Measurements from ENCODE around the gene FAM167B.

Gene FAM167B

DNA sequence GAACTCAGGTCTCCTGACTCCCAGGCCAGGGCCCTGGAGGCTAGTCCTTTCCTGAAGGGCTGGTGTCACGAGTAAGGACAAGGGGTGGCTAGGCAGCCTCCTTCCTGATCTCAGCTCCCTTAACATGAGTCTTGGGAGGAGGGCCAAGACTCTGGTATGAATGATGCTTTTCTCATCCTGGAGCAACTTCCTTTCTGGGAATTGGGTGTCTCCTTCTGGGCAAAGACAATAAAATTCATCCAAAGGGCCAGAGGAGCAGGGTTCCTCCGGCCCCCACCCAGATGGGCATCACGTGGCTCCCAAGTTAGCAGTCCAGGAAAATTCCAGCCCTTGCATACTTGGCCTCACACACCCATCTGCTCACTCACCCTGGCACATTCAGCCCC is at the start of gene FAM167B:
Gene FAM167B, plus strand, starts transcription at position 335 of the 386 bp plus-strand sequence. CDS start 200 bp downstream, outside the sequence.
- DNase-seq = no peak

DNA sequence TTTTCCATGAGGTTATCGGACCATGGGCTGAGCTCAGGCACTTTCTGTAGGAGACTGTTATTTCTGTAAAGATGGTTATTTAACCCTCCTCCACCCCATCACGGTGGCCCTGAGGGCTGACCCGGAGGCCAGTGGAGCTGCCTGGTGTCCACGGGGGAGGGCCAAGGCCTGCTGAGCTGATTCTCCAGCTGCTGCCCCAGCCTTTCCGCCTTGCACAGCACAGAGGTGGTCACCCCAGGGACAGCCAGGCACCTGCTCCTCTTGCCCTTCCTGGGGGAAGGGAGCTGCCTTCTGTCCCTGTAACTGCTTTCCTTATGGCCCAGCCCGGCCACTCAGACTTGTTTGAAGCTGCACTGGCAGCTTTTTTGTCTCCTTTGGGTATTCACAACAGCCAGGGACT is 49.2 kb upstream of the FAM167B start:
- no peak for DNase-seq

DNA sequence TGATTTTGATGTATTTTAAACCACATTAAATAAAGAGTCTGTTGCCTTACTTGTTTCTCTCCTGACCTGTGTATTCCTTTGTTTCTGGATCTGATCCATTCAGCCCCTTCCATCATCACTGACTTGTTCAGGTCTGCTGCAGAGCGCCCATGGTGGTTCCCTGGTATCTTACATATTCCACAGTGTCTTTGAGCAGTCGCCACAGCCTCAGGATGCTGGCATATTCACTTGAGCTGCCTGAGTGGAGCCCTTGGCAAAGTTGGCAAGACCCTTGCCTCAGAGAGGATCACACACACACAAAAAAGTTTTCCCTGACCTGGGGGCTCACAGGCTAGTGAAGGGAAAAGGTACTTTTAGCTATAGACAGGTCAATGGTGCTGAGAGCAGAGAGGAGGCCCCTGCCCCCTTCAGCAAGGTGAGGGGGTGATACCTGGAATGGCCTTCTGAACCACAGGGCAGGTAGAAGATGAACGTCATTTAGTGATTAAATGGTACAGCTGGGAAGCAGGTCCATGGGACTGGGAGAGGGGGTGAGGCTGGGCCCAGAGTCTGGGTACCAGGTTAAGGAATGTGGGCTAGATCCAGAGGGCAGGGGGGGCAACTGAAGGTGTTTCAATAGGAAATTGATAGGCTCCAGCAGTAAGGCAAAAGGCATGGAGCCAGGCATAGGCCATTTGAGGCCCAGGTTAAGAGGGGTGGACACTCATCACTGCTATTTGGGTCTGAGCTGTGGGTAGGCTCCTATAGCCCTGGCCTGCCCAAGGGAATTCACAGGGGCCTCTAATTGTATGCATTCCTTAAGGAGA is 48.6 kb upstream of the FAM167B start:
- DNase-seq = no peak

DNA sequence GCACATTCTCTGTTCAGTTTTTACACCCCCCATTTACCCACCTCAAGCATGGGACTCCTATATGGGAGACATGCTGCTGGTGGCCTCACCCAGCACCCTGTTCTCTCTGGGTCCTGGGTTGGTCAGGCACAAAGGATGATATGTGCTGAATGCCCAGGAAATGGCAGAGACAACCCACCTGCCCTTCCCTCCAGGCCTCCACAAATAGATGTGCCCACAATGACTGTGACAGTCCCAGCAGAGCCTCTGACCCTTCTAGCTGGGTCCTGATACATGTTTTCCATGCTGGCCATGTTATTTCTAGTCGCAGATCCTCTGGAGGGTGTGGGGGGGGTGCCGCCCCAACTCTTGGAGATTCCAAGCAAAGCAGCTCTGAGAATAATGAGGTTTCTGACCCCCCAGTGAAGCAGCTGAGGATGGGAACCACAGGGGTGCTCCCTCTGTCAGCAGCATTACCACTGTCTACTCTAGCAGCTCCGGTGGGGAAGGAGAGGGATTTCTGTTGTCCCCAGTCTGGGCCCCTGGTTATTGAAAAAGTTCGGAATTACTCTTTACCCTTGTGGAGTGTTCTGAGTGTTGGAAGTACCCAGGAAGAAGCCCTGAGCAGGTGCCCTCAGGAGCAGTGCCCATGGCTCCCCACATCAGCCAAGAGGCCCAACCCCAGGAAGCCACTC is 47.8 kb upstream of the FAM167B start:
- DNase-seq = no peak

DNA sequence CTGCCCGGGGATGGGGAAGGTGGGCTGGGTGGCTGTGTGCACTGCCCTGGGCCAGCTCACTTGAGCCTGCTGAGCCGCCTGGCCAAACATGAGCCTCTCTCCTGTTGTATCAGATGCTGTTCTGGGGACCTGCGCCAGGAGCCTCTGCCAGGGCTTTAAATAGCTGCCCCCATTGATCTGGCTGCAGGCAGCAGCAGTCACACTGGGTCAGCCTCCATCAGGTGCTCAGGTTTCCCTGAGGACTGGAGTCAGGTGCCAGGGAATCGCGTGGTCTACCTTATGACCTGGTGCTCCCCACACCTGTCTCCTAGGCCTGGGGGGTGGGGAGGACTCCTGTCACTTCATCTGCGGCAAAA is 47.3 kb upstream of the FAM167B start:
- DNase-seq = no peak

DNA sequence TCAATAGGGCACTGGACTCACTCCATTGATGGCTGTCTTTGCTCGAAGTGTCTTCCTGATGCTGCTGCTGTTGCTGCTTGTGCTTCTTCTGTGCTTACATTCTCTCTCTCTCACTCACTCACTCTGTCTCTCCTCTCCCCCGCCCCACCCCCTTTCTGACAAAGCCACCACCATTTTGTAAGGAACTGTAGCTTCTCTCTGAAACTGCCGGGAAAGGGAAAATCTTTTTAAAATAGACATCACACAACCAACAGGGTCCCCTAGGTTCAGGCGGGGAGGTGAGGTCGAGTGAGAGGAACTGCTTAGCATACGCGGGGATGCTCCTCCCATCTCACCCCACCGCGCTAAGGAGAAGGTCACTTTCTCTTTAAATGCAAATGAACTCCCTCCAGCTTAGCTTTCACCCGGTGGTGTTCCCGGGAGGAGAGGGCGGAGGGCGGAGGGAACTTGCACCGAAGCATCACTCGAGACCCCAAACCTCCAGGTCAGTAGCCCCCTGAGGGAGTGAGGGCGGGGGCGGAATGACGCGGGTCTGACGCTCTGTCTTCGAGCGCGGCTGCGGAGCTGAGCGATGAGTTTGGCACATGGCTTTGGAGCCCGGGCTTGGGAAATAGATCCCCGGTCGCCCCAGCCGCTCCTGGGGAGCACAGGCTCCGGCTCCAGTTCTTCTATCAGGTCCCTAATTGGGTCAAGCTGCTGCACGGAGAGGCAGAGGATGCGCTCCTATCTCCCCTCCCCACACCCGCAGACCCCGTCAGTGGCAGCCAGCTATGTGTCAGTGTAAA is 46.6 kb upstream of the FAM167B start, which contains the start of gene CCDC28B:
Gene CCDC28B, plus strand, starts transcription at position 370 of the 785 bp plus-strand sequence. CDS start 1,341 bp downstream, outside the sequence.
- peak; percentile 36 for DNase-seq

DNA sequence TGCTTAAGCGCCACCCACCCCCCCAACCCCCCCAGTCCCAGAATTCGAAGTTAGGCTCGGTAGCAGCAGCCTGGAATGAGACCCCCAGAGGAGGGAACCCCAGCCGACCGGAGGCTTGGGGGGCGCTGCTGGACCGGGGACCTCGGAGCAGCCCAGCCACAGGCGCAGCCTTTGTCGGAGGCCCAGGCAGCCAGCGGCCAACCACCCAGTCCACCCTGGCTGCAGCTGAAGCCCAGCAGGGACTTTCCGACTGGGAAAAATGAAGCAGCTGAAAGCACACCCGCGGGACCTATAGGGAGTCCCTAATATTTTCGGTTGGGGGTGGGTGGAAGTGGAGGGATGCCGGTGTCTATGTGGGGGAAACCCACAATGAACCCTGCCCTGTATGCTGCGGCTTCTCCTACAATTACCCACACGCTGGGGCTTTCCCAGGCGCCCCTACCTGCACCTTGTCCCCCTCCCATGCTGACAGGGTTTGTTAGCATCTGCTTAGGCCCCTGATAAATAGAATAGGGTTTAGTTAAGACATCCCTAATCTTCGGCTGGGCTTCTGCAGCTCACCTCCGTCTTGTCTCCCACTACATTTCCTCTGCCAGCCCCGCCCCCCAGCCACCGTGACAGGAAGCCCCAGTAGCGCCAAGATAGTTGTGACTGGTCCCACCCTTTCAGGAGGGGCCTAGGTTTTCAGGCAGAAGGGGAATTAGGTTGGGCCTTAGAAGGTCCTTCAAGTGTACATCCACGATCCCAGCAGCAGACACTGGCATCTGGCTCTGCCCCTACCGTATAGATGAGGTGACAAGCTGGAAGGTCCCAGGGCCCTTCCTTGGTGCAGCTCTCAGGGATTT is 45.8 kb upstream of the FAM167B start:
- no peak for DNase-seq

DNA sequence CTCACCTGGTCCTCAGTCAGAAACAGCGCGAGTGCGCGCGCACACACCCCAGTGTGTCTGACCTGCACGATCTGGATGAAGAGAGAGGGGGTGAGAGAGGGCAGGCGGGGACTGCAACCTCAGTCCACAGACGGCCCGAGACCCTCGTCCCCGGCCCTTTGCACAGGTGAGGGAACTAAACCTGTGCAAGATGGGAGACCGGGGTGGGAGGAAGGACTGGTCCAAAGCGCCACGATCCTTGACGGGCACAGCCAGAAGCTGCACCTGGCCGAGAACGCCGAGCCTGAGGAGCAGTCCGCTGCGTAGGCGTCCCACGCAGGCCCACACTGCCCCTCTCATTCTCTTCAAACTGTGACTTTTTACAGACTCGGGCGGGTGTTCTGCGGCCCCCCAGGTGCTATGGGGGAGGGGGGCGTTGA is 42.1 kb upstream of the FAM167B start:
- no peak for DNase-seq

DNA sequence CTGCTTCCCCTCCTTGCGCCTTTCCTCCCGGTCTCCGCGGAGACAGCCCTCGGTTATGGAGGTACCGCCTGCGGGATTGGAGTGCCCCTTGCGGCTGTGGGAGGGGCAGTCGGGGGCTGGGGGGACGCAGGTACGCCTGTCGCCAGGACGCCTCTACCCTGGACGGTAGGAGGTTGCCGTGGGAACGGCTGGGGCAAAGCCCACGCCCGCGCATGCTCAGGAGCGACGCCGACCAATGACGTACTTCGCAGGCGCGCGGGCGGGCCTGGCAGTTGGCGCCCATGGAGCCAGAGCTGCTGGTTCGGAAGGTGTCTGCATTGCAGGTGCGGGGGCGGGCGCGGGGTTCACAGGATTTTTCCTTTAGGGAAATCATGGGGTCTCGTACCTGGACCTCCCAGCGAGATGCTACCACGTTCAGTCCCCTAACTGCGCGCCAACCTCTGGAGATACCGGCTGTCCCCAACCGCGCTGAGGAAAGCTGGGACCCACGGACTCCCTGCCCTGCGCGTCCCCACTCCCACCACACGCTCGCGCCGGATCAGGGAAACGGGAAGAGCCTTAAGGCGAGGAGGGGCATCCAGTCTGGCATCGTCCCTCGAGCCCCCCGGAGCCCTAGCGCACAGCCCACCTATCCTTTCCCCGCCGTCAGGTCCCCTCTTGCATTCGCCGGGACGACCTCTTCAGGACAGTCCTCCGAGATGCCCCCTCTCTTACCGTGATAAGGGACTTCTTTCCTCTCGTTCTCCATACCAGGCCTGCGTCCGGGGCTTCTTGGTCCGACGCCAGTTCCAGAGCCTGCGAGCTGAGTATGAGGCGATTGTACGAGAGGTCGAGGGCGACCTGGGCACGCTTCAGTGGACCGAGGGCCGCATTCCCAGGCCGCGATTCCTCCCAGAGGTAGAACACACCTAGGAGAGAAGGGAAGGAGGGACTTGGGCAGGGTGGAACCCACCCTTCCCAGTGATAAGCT is 41.3 kb upstream of the FAM167B start, which contains the start of gene IQCC:
Gene IQCC, plus strand, starts transcription at position 271 of the 970 bp plus-strand sequence. Its CDS starts 11 bp downstream, at position 282.
- peak; percentile 86 for DNase-seq

DNA sequence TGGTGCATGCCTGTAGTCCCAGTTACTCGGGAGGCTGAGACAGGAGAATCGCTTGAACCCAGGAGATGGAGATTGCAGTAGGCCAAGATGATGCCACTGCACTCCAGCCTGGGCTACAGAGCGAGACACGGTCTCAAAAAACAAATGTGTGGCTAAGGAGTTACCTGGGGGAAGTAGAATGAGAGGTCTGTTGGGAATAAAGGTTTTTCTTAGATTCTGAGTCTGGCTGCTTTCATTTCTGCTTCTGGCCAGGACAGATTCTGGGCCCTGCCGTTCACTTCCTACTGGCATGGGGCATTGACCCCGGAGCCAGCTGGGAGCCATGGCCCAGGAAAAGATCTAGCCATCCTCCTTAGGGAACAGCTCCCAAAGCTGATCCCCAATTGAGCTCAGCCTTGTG is 38.6 kb upstream of the FAM167B start:
- no peak for DNase-seq

DNA sequence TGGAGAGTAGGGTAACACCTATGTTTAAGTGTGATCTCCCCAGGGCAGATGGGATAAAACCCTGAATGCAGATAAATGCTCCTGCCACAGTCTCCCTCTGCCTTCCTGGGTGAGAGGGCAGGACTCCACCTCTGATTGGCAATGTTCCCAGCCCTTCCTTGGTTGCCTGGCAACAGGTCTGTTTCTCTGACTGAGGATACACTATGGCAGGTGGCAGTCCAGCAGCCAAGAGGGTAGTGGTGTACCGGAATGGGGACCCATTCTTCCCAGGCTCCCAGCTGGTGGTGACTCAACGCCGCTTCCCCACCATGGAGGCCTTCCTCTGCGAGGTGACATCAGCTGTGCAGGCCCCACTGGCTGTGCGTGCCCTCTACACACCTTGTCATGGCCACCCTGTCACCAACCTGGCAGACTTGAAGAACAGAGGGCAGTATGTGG is 38.1 kb upstream of the FAM167B start, which contains the start of gene DCDC2B:
Gene DCDC2B, plus strand, starts transcription at position 199 of the 438 bp plus-strand sequence. Its CDS starts 5 bp downstream, at position 204.
- peak; percentile 93 for DNase-seq

DNA sequence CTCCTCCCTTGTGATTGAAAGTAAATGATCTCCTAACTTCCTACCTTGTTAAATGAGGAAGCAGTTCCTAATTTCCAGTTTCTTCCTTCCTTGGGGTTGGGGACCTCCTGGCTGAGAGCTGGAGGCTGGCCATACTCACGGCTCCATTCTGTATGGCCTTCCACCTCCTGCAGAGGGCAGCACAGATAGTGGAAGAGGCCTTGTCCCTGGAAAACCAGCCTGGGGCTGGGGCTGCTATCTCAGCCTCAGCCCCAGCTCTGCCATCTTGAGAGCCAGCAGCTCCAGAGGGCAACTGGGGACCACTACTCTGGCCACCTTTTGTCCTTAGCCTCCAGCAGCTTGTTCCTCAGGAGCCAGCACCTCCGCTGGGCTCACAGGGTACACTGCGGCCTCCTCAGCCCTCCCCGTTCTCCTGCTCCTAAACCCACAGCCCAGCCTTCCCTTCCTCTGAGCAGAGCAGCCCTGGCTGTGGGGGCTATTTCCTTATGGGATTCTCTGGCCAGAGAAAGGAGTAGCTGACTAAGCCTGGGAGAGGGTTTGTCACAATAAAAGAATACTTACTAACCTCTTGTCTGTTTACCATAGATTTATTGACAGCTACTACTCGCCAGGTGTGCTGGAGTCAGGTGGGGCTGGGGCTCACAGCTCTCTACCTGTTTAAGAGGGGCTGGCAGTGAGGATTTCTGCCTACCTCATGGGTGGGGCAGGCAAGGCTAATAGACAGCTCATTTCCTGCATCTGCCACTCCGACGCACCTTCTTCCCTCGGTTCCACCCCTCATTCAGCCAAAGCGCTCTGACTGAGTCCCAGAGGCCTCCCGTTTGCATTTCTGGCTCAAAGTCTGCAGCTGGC is 31.2 kb upstream of the FAM167B start:
- DNase-seq = peak; percentile 33

DNA sequence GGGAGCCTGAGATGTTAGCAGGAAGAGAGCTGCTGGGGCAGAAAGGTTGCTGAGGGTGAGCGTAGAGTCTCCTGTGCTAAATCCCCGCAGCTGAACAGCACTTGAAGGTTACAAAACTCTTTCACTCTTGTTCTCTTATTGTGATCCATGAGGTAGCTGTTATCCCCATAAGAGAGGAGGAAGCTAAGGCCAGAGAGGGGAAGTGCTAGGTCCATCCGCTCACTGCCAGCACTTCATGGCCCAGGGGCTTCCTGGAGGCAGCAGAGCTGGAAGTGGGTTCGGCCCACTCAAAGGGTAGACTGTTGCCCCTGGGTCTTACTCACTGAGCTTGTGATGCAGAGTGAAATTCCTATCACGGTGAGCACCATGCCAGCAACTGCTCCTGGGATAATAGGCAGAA is 30.5 kb upstream of the FAM167B start:
- no peak for DNase-seq

DNA sequence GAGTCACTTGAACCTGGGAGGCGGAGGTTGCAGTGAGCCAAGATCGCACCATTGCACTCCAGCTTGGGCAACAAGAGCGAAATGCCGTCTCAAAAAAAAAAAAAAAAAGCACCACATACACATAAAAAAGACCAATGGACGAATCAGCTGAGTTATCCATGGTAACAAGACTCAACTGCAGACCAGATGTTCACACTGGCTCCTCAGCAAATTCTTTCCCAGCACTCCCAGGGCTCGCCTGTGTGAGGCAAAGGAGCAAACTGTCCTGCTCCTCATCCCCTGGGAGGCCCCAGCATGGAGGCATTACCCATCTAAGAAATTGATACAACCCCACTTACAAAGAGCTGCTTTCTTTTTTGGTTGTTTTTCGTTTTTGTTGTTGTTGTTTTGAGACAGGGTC is 28.0 kb upstream of the FAM167B start:
- DNase-seq = no peak

DNA sequence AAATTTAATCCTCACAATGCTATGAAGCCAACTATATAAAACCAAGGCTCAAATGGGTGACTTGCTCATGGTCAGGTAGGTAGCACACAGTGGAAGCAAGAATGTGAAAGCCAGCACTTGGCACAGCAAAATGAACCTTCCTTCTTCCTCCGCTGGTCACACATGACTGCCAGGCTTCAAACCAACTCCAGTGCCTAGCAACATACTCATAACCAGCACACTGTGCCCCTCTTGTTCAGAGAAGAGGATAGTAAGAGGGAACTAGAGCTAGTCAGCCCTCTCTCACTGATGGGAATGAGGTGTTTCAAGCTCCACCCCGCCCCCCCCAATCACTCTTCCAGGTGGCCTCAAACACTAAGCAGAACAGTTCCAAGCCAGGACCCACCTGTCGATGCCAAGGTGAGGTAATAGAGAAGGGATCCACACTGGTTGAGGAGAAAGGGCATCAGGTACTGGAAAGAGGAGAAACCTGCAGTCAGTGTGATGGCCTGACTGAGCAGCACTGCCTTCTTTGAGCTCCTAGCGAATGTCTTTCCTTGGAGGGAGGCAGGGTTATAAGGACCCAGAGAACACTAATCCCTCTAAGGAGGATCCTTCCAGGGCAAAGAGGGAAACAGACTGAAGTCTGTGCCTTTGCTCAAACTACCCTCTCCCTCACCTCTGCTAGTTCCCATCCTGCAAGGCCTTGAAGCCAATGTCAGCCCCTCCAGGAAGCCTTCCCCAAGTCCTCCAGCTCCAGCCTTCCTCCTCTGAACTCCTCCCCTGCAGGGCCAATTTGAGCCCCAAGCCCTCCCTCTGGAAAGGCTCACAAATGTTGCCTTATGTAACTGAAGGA is 26.1 kb upstream of the FAM167B start:
- DNase-seq = no peak

DNA sequence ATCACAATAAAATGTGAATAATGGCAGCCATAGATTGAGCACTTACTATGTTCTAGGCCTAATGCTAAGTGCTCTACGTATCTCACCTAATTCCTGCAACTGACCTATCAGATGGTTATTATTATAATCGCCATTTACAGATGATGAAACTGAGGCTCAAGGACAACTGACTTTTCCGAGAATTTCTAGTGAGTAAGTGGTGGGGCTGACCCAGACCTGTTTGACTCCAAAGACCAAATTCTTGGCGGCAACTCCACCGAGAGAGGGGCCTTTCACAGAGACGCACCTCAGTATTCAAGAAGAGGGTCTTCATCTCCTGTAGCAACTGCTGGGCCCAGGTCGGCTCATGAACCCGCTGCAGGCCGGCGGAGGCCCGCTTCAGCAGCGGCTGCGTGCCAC is 25.4 kb upstream of the FAM167B start:
- DNase-seq = no peak

DNA sequence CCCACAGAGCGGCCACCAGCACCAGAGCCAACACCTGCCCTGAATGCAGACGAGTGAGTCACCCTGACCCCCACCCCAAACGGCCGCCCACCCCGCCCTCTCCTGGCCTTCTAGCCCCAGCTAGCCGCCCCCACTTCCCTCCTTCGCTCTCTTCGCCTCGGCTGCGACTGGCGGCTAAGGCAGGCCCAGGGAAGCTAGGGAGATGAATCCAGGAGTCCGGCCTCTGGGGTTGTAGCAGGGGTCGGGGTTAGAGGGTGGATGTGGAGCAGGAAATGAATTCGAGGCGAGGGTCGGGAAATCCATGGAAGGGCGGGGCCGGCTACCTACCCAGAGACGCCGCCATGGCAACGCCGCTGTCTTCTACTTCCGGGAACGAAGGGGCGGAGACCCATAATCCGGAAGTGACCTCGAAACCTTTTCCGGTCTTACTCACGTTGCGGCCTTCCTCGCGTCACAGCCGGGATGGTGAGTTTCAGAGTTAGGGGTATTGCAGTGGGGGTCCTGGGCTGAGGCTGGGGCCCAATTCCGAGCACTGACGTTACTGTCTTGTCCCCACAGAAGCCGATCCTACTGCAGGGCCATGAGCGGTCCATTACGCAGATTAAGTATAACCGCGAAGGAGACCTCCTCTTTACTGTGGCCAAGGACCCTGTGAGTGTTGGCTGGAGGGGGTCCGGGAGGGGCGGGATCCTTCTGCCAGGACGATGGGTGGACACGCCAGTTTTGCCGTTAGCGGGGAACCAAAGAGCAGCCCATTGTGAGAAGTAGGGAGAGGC is 24.9 kb upstream of the FAM167B start, which contains the start of the genes EIF3I and TMEM234:
Gene EIF3I, plus strand, starts transcription at position 428 of the 776 bp plus-strand sequence. Its CDS starts 35 bp downstream, at position 463.
Gene TMEM234, minus strand, starts transcription at position 374 of the 776 bp plus-strand sequence. Its CDS starts 31 bp downstream, at position 343.
- DNase-seq = peak; percentile 94

DNA sequence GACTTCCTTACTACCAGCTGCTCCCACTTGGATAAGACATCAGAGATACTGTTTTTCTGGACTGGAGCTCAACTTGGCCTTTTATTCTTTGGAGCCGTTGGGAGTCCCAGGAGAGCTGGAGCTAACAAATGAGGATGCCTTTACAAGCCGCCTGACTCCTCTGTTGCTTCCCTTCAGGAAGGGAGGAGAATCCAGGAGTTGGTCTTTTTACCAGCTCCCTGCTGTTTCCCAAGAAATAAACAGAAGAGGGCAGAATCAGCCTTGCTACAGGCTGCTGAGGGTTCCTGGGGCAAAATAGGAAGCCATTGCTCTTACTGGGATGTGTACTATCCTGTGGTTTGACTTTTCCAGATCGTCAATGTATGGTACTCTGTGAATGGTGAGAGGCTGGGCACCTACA is 23.3 kb upstream of the FAM167B start:
- DNase-seq = no peak
